Stomach (tissue), 4 donors: ENCODE results near the gene PIPOX.

Experiments used
- CTCF ChIP-seq, 7 experiments: fragments of 450-650 bp in 4 of 7; fragments of 200-600 bp in 3 of 7; sonication (generic) in 3 of 7; IDR thresholded peaks; one replicate each; pipeline ENCODE4 v1.5.1; 2016 to 2019; ENCODE audit warnings: antibody characterized with exemption in 7 of 7, control low read depth in 2 of 7, mild to moderate bottlenecking in 1 of 7
- EP300 ChIP-seq: sonication (generic); formaldehyde crosslinking; IDR thresholded peaks from one replicate; pipeline ENCODE4 v1.6.1; 2017; ENCODE audit warnings: antibody characterized with exemption
- POLR2A ChIP-seq, 4 donors: fragments of 450-650 bp; IDR thresholded peaks; one replicate each; pipeline ENCODE4 v1.6.1; 2016; ENCODE audit warnings: antibody characterized with exemption in 4 of 4, control low read depth in 2 of 4, mild to moderate bottlenecking in 1 of 4, moderate library complexity in 1 of 4
- POLR2AphosphoS5 ChIP-seq, 3 donors: sonication (generic); formaldehyde crosslinking; IDR thresholded peaks; one replicate each; pipeline ENCODE4 v1.6.1; 2016; ENCODE audit warnings: antibody characterized with exemption in 3 of 3

GRCh38 chr17:29059281-29059680, 16.3 kb downstream of the PIPOX start:
- TF ChIP-seq EP300: no peak
- TF ChIP-seq POLR2AphosphoS5 (IDR thresholded peaks at IDR 0.05): no peak
- TF ChIP-seq CTCF (IDR thresholded peaks at IDR 0.05): no peak
- no peak for TF ChIP-seq POLR2A (IDR thresholded peaks at IDR 0.05)
